ENCODE measurements around the gene EIF2B1. TPM values are rescaled to one million over a fixed set of nuclear protein-coding genes. Genes with fewer than 3 reads are reported as not detected.
A peak's percentile ranks its signal among the peaks of the same experiment; 100 is the strongest.

Gene EIF2B1
- total and polyA plus RNA-seq, 4 donors = 24.5 to 60.1 (median 49.4) TPM

DNA sequence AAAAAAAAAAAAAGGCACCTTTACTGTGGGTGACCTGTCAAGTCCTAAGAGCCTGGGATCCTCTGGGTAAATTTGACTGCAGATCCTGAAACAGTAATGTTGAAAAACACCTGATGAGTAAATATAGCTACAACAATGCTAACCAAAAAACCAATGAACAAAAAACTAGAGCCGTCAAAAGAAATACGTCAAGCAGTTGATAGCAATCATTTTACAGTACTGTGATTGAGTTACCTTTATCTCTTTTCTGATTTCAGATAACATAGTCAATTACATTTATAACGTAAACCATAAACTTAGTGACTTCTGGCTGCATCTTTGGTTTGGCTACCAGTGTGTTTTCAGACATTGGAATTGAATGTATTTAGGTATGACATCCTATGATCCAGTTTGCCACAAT lies 55.2 kb downstream of the EIF2B1 start:
- H3K36me3 ChIP-seq (ENCODE audit: control insufficient read depth, insufficient read depth, low read length) = peaks cover 2% of the 10 kb centered on the region
- no CpG with 5 or more reads among the region's 3 CpGs for WGBS (ENCODE audit: insufficient coverage)

DNA sequence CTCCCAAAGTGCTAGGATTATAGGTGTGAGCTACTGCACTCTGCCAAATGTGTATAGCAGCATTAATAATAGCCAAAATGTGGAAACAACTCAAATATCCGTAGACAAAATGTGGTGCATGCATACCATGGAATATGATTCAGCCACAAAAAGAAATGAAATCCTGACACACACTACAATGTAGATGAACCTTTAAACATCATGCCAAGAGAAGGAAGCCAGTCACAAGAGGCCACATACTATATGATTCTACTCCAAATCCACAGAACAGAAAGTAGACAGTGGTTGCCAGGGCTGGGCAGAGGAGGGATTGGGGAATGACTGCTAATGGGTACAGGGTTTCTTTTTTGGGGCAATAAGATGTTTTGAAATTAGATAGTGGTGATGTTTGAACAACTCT lies 56.9 kb downstream of the EIF2B1 start:
- no peak for DNase-seq (ENCODE audit: low read depth in 4 of 6, low spot score in 6 of 6)
- no peaks in the 10 kb centered on the region for H3K9me3 ChIP-seq (ENCODE audit: control insufficient read depth, insufficient read depth, low read length)
- H3K27ac ChIP-seq (ENCODE audit: low read depth, low read length) = no peak overlapping the region
- no peaks in the 10 kb centered on the region for H3K4me1 ChIP-seq (ENCODE audit: control insufficient read depth, insufficient read depth, low read length)
- no peaks in the 10 kb centered on the region for H3K27me3 ChIP-seq (ENCODE audit: control insufficient read depth, insufficient read depth, low read length)
- peaks cover 2% of the 10 kb centered on the region for H3K36me3 ChIP-seq (ENCODE audit: control insufficient read depth, insufficient read depth, low read length)
- no peak overlapping the region for H3K4me3 ChIP-seq (ENCODE audit: low read depth, low read length)
- no CpG with 5 or more reads among the region's 1 CpG for whole genome bisulfite sequencing (ENCODE audit: insufficient coverage)

More for the DNA sequence above, 55.2 kb downstream of the EIF2B1 start:
- Histone ChIP-seq H3K4me1 (ENCODE audit: control insufficient read depth, insufficient read depth, low read length) (peaks cover 7% of the 10 kb centered on the region), H3K27me3 (ENCODE audit: control insufficient read depth, insufficient read depth, low read length) (no peaks in the 10 kb centered on the region), H3K27ac (ENCODE audit: low read depth, low read length) (no peak overlapping the region), H3K9me3 (ENCODE audit: control insufficient read depth, insufficient read depth, low read length) (no peaks in the 10 kb centered on the region), H3K4me3 (ENCODE audit: low read depth, low read length) (no peak overlapping the region)
- DNase-seq (ENCODE audit: low read depth in 4 of 6, low spot score in 6 of 6) = no peak

DNA sequence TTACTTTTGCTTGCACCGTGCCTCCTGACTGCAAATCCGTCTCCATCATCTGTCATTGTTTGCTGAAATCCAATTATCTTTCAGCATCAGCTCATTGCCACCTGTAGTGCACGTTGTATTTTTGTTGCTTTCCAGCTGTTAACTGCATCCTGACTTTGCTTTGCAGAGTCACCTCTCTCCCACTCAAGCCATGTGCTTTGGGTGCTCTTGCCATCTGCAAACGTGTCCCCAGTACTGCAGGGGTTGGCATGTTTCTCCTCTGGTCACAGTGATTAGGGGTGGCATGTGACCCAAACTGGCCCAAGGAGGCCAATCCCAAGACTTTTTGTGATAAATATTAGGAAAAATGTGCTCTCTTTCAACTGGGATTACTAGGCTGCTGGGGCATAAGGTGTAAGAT lies 59.6 kb downstream of the EIF2B1 start:
- 54% methylated on average over 4 of the region's 4 CpGs for WGBS (ENCODE audit: insufficient coverage)
- Histone ChIP-seq H3K4me3 (ENCODE audit: low read depth, low read length) (no peak overlapping the region), H3K27ac (ENCODE audit: low read depth, low read length) (no peak overlapping the region), H3K36me3 (ENCODE audit: control insufficient read depth, insufficient read depth, low read length) (peaks cover 2% of the 10 kb centered on the region), H3K27me3 (ENCODE audit: control insufficient read depth, insufficient read depth, low read length) (no peaks in the 10 kb centered on the region), H3K9me3 (ENCODE audit: control insufficient read depth, insufficient read depth, low read length) (no peaks in the 10 kb centered on the region), H3K4me1 (ENCODE audit: control insufficient read depth, insufficient read depth, low read length) (no peaks in the 10 kb centered on the region)
- no peak for DNase-seq (ENCODE audit: low read depth in 4 of 6, low spot score in 6 of 6)

DNA sequence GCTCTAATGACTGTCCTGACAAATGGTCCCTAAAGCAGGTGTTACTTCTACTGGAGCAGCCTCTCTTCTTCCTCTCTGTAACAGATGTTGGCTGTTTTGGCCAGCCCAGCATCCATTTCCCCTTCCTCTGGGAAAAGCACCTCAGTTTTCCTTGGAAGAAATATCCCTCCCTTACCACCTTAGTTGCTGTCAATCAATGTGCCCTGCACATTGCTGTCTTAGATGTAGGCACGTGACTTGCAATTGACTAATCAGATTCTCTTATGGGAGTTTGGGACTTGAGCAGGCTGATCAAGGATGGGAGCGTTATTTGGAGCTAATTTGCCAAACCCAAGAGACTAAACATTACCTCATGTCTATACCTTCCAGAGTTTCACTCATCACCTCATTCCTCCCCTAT lies 61.1 kb downstream of the EIF2B1 start:
- Histone ChIP-seq H3K27ac (ENCODE audit: low read depth, low read length) (no peak overlapping the region), H3K9me3 (ENCODE audit: control insufficient read depth, insufficient read depth, low read length) (no peaks in the 10 kb centered on the region), H3K36me3 (ENCODE audit: control insufficient read depth, insufficient read depth, low read length) (peaks cover under 1% of the 10 kb centered on the region), H3K4me1 (ENCODE audit: control insufficient read depth, insufficient read depth, low read length) (no peaks in the 10 kb centered on the region), H3K27me3 (ENCODE audit: control insufficient read depth, insufficient read depth, low read length) (no peaks in the 10 kb centered on the region), H3K4me3 (ENCODE audit: low read depth, low read length) (no peak overlapping the region)
- WGBS (ENCODE audit: insufficient coverage) = no CpG with 5 or more reads among the region's 2 CpGs
- DNase-seq (ENCODE audit: low read depth in 4 of 6, low spot score in 6 of 6) = no peak

DNA sequence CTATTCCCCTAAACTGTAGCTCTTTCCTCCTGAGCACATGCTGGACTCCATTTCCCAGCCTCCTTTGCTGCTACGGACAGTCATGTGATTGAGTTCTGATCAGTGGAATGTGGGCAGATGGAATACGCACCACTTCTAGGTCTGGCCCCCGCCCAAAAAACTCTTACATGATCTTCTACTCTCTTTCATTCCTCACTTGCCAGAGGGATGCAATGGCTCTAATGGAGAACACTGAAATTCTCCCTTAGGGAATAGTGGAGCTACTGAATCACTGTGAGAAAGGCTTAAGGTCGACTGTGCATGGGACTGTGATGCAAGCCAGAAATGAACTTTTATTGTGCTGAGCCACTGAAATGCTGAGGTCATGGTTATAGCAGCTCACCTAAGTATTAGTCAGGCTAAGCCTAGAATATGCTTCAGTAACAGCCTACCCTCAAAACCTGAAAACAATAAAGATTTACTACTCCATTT lies 62.1 kb downstream of the EIF2B1 start:
- H3K36me3 ChIP-seq (ENCODE audit: control insufficient read depth, insufficient read depth, low read length) = no peaks in the 10 kb centered on the region

More for the DNA sequence above, 62.1 kb downstream of the EIF2B1 start:
- H3K9me3 ChIP-seq (ENCODE audit: control insufficient read depth, insufficient read depth, low read length) = no peaks in the 10 kb centered on the region
- H3K27ac ChIP-seq (ENCODE audit: low read depth, low read length) = no peak overlapping the region
- DNase-seq (ENCODE audit: low read depth in 4 of 6, low spot score in 6 of 6) = peak in 2 of 6 donors; percentile 45 to 60
- H3K4me1 ChIP-seq (ENCODE audit: control insufficient read depth, insufficient read depth, low read length) = no peaks in the 10 kb centered on the region
- H3K4me3 ChIP-seq (ENCODE audit: low read depth, low read length) = no peak overlapping the region
- WGBS (ENCODE audit: insufficient coverage) = 63% methylated on average over 1 of the region's 4 CpGs
- no peaks in the 10 kb centered on the region for H3K27me3 ChIP-seq (ENCODE audit: control insufficient read depth, insufficient read depth, low read length)

Small RNAs within 50 kb of the gene (small RNA-seq; reads per million reads assigned to genes)
- 0.18 reads per million for gene SNORA9B (ENCODE audit: low replicate concordance)

Other genes with a start within 250 kb of the EIF2B1 start
- 10 to 100 TPM; 28.0 to 41.2 TPM for gene KMT5A, start 249.6 kb downstream of the EIF2B1 start, total RNA-seq
- 10 to 100 TPM; 41.3 to 41.9 TPM for gene KMT5A, start 249.6 kb downstream of the EIF2B1 start, polyA plus RNA-seq (ENCODE audit: insufficient read length in 2 of 2)
- gene RILPL2, start 197.0 kb downstream of the EIF2B1 start, total RNA-seq = 1 to 10 TPM; 1.7 to 2.9 TPM
- gene RILPL2, start 197.0 kb downstream of the EIF2B1 start, polyA plus RNA-seq (ENCODE audit: insufficient read length in 2 of 2) = 1 to 10 TPM; 2.0 to 2.4 TPM
- 10 to 100 TPM; 15.3 to 35.5 TPM for gene SNRNP35, start 175.5 kb downstream of the EIF2B1 start, total RNA-seq
- 10 to 100 TPM; 39.0 to 46.4 TPM for gene SNRNP35, start 175.5 kb downstream of the EIF2B1 start, polyA plus RNA-seq (ENCODE audit: insufficient read length in 2 of 2)
- 10 to 100 TPM in 1 of 2 donors, 1 to 10 TPM in 1; 4.6 to 28.3 TPM for gene RILPL1, start 100.0 kb downstream of the EIF2B1 start, total RNA-seq
- gene RILPL1, start 100.0 kb downstream of the EIF2B1 start, polyA plus RNA-seq (ENCODE audit: insufficient read length in 2 of 2) = 10 to 100 TPM; 24.5 to 33.3 TPM
- 100 to 1,000 TPM; 153 to 232 TPM for gene TMED2, start 49.1 kb downstream of the EIF2B1 start, total RNA-seq
- gene TMED2, start 49.1 kb downstream of the EIF2B1 start, polyA plus RNA-seq (ENCODE audit: insufficient read length in 2 of 2) = 100 to 1,000 TPM; 120 to 126 TPM
- 10 to 100 TPM; 19.5 to 32.3 TPM for gene DDX55, start 31.6 kb downstream of the EIF2B1 start, total RNA-seq
- gene DDX55, start 31.6 kb downstream of the EIF2B1 start, polyA plus RNA-seq (ENCODE audit: insufficient read length in 2 of 2) = 10 to 100 TPM; 24.8 to 35.2 TPM
- gene GTF2H3, start 143 bp upstream of the EIF2B1 start, total RNA-seq = 10 to 100 TPM; 31.6 to 36.1 TPM
- 10 to 100 TPM; 29.9 to 31.1 TPM for gene GTF2H3, start 143 bp upstream of the EIF2B1 start, polyA plus RNA-seq (ENCODE audit: insufficient read length in 2 of 2)
- 10 to 100 TPM; 14.0 to 26.2 TPM for gene TCTN2, start 37.4 kb upstream of the EIF2B1 start, total RNA-seq
- 10 to 100 TPM; 17.0 to 22.3 TPM for gene TCTN2, start 37.4 kb upstream of the EIF2B1 start, polyA plus RNA-seq (ENCODE audit: insufficient read length in 2 of 2)
- 10 to 100 TPM; 26.8 to 39.0 TPM for gene ATP6V0A2, start 78.7 kb upstream of the EIF2B1 start, total RNA-seq
- gene ATP6V0A2, start 78.7 kb upstream of the EIF2B1 start, polyA plus RNA-seq (ENCODE audit: insufficient read length in 2 of 2) = 10 to 100 TPM; 33.8 to 41.8 TPM
- gene DNAH10, start 128.6 kb upstream of the EIF2B1 start, total RNA-seq = 1 to 10 TPM; 4.5 to 6.9 TPM
- gene DNAH10, start 128.6 kb upstream of the EIF2B1 start, polyA plus RNA-seq (ENCODE audit: insufficient read length in 2 of 2) = 10 to 100 TPM; 15.9 to 18.1 TPM

Data from spinal cord (tissue), 10 donors.